GM12878 (cell line): ENCODE measurements around the gene VTCN1. TPM values are rescaled to one million over a fixed set of nuclear protein-coding genes. Genes with fewer than 3 reads are reported as not detected.

ENCODE experiments used
- ATAC-seq: fragments of 200-7000 bp; cut with Tn5 transposase; 3 replicates; pipeline ENCODE4 v1.9.1; 2020; ENCODE audit warnings: mild to moderate bottlenecking, moderate library complexity
- BruUV-seq: library from RNA; stranded (reverse); fragments of 400-500 nt; replicated peaks from 2 replicates; lab custom pipeline; 2021; lab: Mats Ljungman, UMichigan
- CTCF ChIA-PET: fragments of 300-600 bp; sonication (Branson Sonifier 250); formaldehyde crosslinking; extraction: SDS; loops from one replicate; lab custom pipeline; 2021; ENCODE audit warnings: inconsistent platforms; lab: Yijun Ruan, JAX
- POLR2A ChIA-PET: fragments of 350-600 bp; formaldehyde crosslinking; extraction: SDS; loops from one replicate; lab custom pipeline; 2021; ENCODE audit warnings: inconsistent platforms; lab: Charles Lee
- RAD21 ChIA-PET: fragments of 300-600 bp; sonication (Branson Sonifier 250); formaldehyde crosslinking; loops from one replicate; lab custom pipeline; 2023; ENCODE audit warnings: antibody characterized with exemption; ENCODE audit not compliant: unreplicated experiment; lab: Charles Lee
- SMC1A ChIA-PET: fragments of 300-600 bp; sonication (Branson Sonifier 250); formaldehyde crosslinking; loops from one replicate; lab custom pipeline; 2023; ENCODE audit not compliant: unreplicated experiment, uncharacterized antibody; lab: Charles Lee
- DNase-seq: peaks from one replicate; pipeline ENCODE4 v3.0.0-alpha.2; 2011; ENCODE audit warnings: low read depth, low spot score
- FAIRE-seq: peaks from 3 replicates; lab custom pipeline; 2011; peaks lifted over from hg19 to GRCh38; lab: Jason Lieb, UNC
- H2AFZ ChIP-seq: 2 replicates; pipeline ENCODE4 v1.6.0; 2011; ENCODE audit warnings: low read depth, low read length, control low read depth; ENCODE audit not compliant: control insufficient read depth
- H3K27ac ChIP-seq: 2 replicates; pipeline ENCODE4 v1.5.1; 2011; ENCODE audit warnings: control low read depth; ENCODE audit not compliant: control insufficient read depth, insufficient read depth
- H3K27me3 ChIP-seq, 2 experiments: replicated peaks in 1 of 2; 2 replicates each; pipeline versions ENCODE4 v1.6.0 to v1.6.1; 2011; ENCODE audit warnings: low read length in 1 of 2; ENCODE audit not compliant: control insufficient read depth in 2 of 2, insufficient read depth in 2 of 2
- H3K36me3 ChIP-seq, 2 experiments: 2 replicates each; pipeline ENCODE4 v1.5.1; 2011; ENCODE audit warnings: low read length in 1 of 2; ENCODE audit not compliant: control insufficient read depth in 2 of 2, insufficient read depth in 2 of 2
- H3K4me1 ChIP-seq: 2 replicates; pipeline ENCODE4 v1.6.1; 2011; ENCODE audit warnings: mild to moderate bottlenecking, low read length, moderate library complexity, mixed read lengths; ENCODE audit not compliant: control insufficient read depth, insufficient read depth
- H3K4me2 ChIP-seq: 2 replicates; pipeline ENCODE4 v1.6.0; 2011; ENCODE audit warnings: control low read depth; ENCODE audit not compliant: control insufficient read depth, insufficient read depth
- H3K4me3 ChIP-seq: fragments of 200-600 bp; sonication (generic); 2 replicates; pipeline ENCODE4 v1.5.1; 2016
- H3K79me2 ChIP-seq: 2 replicates; pipeline ENCODE4 v1.6.0; 2011; ENCODE audit warnings: low read length; ENCODE audit not compliant: control insufficient read depth, insufficient read depth
- H3K9ac ChIP-seq: 2 replicates; pipeline ENCODE4 v1.8.0; 2011; ENCODE audit warnings: low read length, control low read depth, mixed read lengths; ENCODE audit not compliant: control insufficient read depth, insufficient read depth
- H3K9me3 ChIP-seq: replicated peaks from 3 replicates; pipeline ENCODE4 v1.5.1; 2011; ENCODE audit warnings: mild to moderate bottlenecking, low read length; ENCODE audit not compliant: control insufficient read depth, insufficient read depth
- H4K20me1 ChIP-seq: 2 replicates; pipeline ENCODE4 v1.6.0; 2011; ENCODE audit not compliant: control insufficient read depth, insufficient read depth
- BACH1 ChIP-seq: fragments of 450-650 bp; IDR thresholded peaks from 2 replicates; pipeline ENCODE4 v1.6.1; 2017; ENCODE audit warnings: mild to moderate bottlenecking, borderline replicate concordance
- EZH2 ChIP-seq: IDR thresholded peaks from 2 replicates; pipeline ENCODE4 v1.6.1; 2012; ENCODE audit warnings: low read depth, mild to moderate bottlenecking, control low read depth, inconsistent platforms, low read length, borderline replicate concordance; ENCODE audit not compliant: control insufficient read depth
- JUNB ChIP-seq: IDR thresholded peaks from 2 replicates; pipeline ENCODE4 v1.6.1; 2016; ENCODE audit warnings: antibody characterized with exemption, mild to moderate bottlenecking
- MAX ChIP-seq: IDR thresholded peaks from 2 replicates; pipeline ENCODE4 v1.6.1; 2012; ENCODE audit warnings: low read depth, low read length, improper control_type of control experiment
- NR2C1 ChIP-seq: fragments of 450-650 bp; IDR thresholded peaks from 2 replicates; pipeline ENCODE4 v1.6.1; 2017; ENCODE audit warnings: antibody characterized with exemption, mild to moderate bottlenecking, moderate library complexity
- ZBTB40 ChIP-seq: fragments of 450-650 bp; IDR thresholded peaks from 2 replicates; pipeline ENCODE4 v1.6.1; 2016; ENCODE audit warnings: mild to moderate bottlenecking, moderate library complexity, borderline replicate concordance
- ZNF207 ChIP-seq: fragments of 450-650 bp; IDR thresholded peaks from 2 replicates; pipeline ENCODE4 v1.6.1; 2014; ENCODE audit warnings: antibody characterized with exemption, mild to moderate bottlenecking, borderline replicate concordance
- WGBS: methylation state at CpG from one replicate; pipeline ENCODE4 v1.1.6; 2016; ENCODE audit warnings: low lambda C conversion rate; ENCODE audit not compliant: insufficient replicate concordance, insufficient coverage; ENCODE audit errors: missing lambda C conversion rate; 5-methylcytosine and 5-hydroxymethylcytosine counted together
- in situ Hi-C: fragments of 300-500 bp; cut with MboI; formaldehyde crosslinking; loops from 9 replicates; pipeline ENCODE4 v1.14.3; 2018; ENCODE audit warnings: mixed read lengths
- intact Hi-C: fragments of 100-400 bp; cut with micrococcal nuclease; formaldehyde crosslinking; loops from one replicate; pipeline ENCODE4 v1.14.2; 2022; ENCODE audit not compliant: unreplicated experiment
- polyA plus RNA-seq, 11 experiments: library from polyadenylated mRNA; depleted of rRNA in 4 of 11; unstranded in 6 of 11; stranded (reverse) in 5 of 11; fragments of >200 nt; fragmentation: Nextera tagmentation in 4 of 11; fragmentation: Illumina TruSeq in 1 of 11; extraction: Ambion mirVana in 4 of 11; extraction: Trizol in 1 of 11; gene quantifications; 1 replicate in 1 of 11; 2 replicates in 10 of 11; pipeline versions ENCODE4 v1.2.1 to v1.2.3, GENCODE V29; 2011 to 2016; ENCODE audit warnings: inconsistent platforms in 2 of 11, missing spikeins in 2 of 11, low read depth in 1 of 11
- total RNA-seq, 4 experiments: library from RNA; depleted of rRNA in 3 of 4; stranded (reverse); fragments of >200 nt in 3 of 4; fragmentation: Illumina TruSeq in 1 of 4; extraction: Trizol in 1 of 4; gene quantifications; 2 replicates each; pipeline versions ENCODE4 v1.2.1 to v1.2.3, GENCODE V29; 2013 to 2021

VTCN1 gene
- total and polyA plus RNA-seq, 10 of the 15 experiments (the other 5 are each of a cell fraction or from before 2014, with no cell fraction given), result not detected

- H3K9ac ChIP-seq, result no peak overlapping the region
- BruUV-seq, result no TSS peak
- H3K27ac ChIP-seq, result no peak overlapping the region
- H3K27me3 ChIP-seq, result no peaks in the 10 kb centered on the region; a peak in 1 of 4 replicates
- no peaks in the 10 kb centered on the region for H3K4me1 ChIP-seq
- ChIA-PET CTCF (interaction anchor here (1.6 kb wide), 1 partner anchor 12 kb away, joined by 3 read pairs; no protein-coding TSS in a partner anchor), SMC1A (no interaction called here), POLR2A (no interaction called here), RAD21 (no interaction called here)
- no peak overlapping the region for H3K4me3 ChIP-seq
- H2AFZ ChIP-seq, result no peak overlapping the region
- intact Hi-C loops, result no loop called here
- no peak for FAIRE-seq
- H3K4me2 ChIP-seq, result no peak overlapping the region
- in situ Hi-C loops, result no loop called here
- WGBS, result 32% methylated on average over 5 of the region's 5 CpGs
- no peak for DNase-seq
- TF ChIP-seq EZH2, result no peak
- no peak for TF ChIP-seq ZBTB40
- no peak for TF ChIP-seq NR2C1
- TF ChIP-seq BACH1, result no peak
- no peak for TF ChIP-seq MAX
- no peak for TF ChIP-seq JUNB
- TF ChIP-seq ZNF207, result no peak
- ATAC-seq, result no peak
- H3K36me3 ChIP-seq, result no peaks in the 10 kb centered on the region
- no peaks in the 10 kb centered on the region for H4K20me1 ChIP-seq
- no peaks in the 10 kb centered on the region for H3K79me2 ChIP-seq
- no peaks in the 10 kb centered on the region for H3K9me3 ChIP-seq
These were observed 22.4 kb downstream of the VTCN1 start for GRCh38 chr1:117188170-117188815.
